Measurements from ENCODE around the gene PLXDC1.
"Not testable (repeated sequence)": the region's sequence is repeated elsewhere in the genome, so short reads cannot be mapped to it uniquely, and the experiment has no call there.

The PLXDC1 gene

GRCh38 chr17:39057701-39058206, 93.7 kb downstream of the PLXDC1 start:
- DNase-seq, result no peak

GRCh38 chr17:39054111-39054645, 97.3 kb downstream of the PLXDC1 start:
- DNase-seq, result no peak

GRCh38 chr17:39052423-39052822, 99.0 kb downstream of the PLXDC1 start:
- not testable (repeated sequence) for DNase-seq

GRCh38 chr17:39051001-39051585, 100.3 kb downstream of the PLXDC1 start:
- no peak for DNase-seq

- DNase-seq, result no peak
Observed at GRCh38 chr17:39045948-39046679, 105.3 kb downstream of the PLXDC1 start.

- DNase-seq, result no peak
Observed at GRCh38 chr17:39036009-39036408, 115.4 kb downstream of the PLXDC1 start.

GRCh38 chr17:39035578-39035977, 115.9 kb downstream of the PLXDC1 start:
- not testable (repeated sequence) for DNase-seq

- DNase-seq, result no peak
Observed at GRCh38 chr17:39028690-39029089, 122.7 kb downstream of the PLXDC1 start.

GRCh38 chr17:39027455-39028035, 123.9 kb downstream of the PLXDC1 start:
- DNase-seq, result no peak

GRCh38 chr17:39026980-39027451, 124.4 kb downstream of the PLXDC1 start:
- peak; percentile 39 for DNase-seq

GRCh38 chr17:39026346-39026745, 125.1 kb downstream of the PLXDC1 start:
- DNase-seq, result not testable (repeated sequence)

GRCh38 chr17:39022924-39023323, 128.5 kb downstream of the PLXDC1 start:
- no peak for DNase-seq

GRCh38 chr17:39020037-39020436, 131.4 kb downstream of the PLXDC1 start:
- not testable (repeated sequence) for DNase-seq

- DNase-seq, result no peak
Observed at GRCh38 chr17:39018267-39019134, 132.9 kb downstream of the PLXDC1 start.

GRCh38 chr17:39016193-39017153, 135.0 kb downstream of the PLXDC1 start:
- no peak for DNase-seq

- DNase-seq, result no peak
Observed at GRCh38 chr17:39015546-39015935, 135.9 kb downstream of the PLXDC1 start.

- no peak for DNase-seq
Observed at GRCh38 chr17:39014795-39015545, 136.5 kb downstream of the PLXDC1 start.

- DNase-seq, result no peak
Observed at GRCh38 chr17:39014044-39014794, 137.2 kb downstream of the PLXDC1 start.
